ENCODE data around the gene KIF23. TPM values are rescaled to one million over a fixed set of nuclear protein-coding genes. Genes with fewer than 3 reads are reported as not detected.

Gene KIF23
- total RNA-seq, 1 experiment from 2014 or later: 135 TPM

GRCh38 chr15:69394556-69395282, 19.4 kb upstream of the KIF23 start:
- DNase-seq (ENCODE audit: low spot score): peak; percentile 68

GRCh38 chr15:69395460-69395859, 18.7 kb upstream of the KIF23 start:
- DNase-seq (ENCODE audit: low spot score): no peak

- no peak for DNase-seq (ENCODE audit: low spot score)
Measured at GRCh38 chr15:69395991-69396390, 18.2 kb upstream of the KIF23 start.

GRCh38 chr15:69398491-69398891, 15.7 kb upstream of the KIF23 start:
- no peak for DNase-seq (ENCODE audit: low spot score)

GRCh38 chr15:69400850-69401249, 13.3 kb upstream of the KIF23 start:
- no peak for DNase-seq (ENCODE audit: low spot score)

- DNase-seq (ENCODE audit: low spot score): no peak
Measured at GRCh38 chr15:69402816-69403215, 11.3 kb upstream of the KIF23 start.

GRCh38 chr15:69403594-69403993, 10.6 kb upstream of the KIF23 start:
- peak; percentile 77 for DNase-seq (ENCODE audit: low spot score)

DNA sequence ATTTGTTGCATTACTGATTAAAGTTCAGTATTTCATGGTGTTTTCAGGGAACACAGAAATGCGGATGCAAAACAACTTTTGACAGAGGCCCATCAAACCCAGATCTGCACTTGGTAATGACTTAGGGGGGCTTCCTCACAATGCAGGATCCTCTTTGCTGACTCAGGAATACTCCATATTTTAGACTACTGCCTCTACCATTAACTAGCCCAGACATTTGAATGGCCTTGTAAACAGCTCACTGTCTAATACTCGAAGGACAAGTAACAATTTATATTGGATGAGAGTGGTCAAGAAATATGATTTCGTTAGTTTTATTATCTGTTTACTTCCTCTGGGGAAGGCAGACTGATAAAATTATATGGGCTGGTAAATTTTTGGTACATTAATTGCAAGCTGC, 9.0 kb upstream of the KIF23 start:
- no peak for DNase-seq (ENCODE audit: low spot score)

DNA sequence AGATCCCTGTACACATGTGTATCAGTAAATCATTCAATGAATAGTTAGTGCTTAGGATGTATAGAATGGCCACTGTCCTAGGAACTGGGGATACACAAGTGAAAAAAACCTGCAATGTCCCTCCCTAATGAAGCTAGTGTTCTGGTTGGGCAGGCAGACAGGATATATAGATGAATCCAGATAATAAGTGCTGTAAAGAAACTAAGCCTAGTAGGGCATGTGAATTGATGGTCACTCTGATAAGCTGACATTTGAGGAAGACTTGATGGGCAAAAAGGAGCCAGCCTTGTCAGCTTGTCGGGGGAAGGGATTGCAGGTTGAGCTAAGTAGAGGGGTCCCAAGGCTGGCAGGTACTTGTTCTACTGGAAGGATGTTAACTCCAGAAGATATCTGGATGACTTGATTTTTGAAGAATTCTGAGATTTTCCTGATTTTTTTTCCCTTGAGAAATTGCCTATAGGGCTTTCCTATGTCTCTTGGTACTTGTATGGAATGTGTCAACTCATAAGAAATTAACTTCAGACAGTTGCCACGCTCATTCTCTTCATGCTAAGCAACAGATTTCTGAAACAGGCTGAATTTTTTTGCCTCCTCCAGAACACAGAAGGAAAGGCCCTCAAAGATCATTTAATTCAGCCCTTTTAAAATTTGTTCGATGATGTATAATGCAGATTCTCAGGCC, 6.3 kb upstream of the KIF23 start:
- no peak for DNase-seq (ENCODE audit: low spot score)

DNA sequence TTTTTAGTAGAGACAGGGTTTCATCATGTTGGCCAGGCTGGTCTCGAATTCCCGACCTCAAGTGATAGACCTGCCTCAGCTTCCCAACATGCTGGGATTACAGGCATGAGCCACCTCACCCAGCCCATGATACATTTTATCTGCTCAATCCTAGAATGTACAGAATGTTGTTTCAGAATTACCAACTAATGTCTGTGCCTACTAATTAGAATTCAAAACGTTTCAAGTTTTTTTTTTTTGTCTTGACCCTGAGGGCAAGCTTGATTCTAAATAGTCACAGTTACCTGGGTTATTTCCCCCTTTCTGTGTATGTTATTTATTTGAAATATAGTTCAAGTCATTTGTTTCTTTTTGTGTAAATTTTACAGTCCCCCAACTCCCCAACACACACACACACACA, 5.3 kb upstream of the KIF23 start:
- no peak for DNase-seq (ENCODE audit: low spot score)

GRCh38 chr15:69410248-69410874, 3.8 kb upstream of the KIF23 start:
- peak; percentile 75 for DNase-seq (ENCODE audit: low spot score)

DNA sequence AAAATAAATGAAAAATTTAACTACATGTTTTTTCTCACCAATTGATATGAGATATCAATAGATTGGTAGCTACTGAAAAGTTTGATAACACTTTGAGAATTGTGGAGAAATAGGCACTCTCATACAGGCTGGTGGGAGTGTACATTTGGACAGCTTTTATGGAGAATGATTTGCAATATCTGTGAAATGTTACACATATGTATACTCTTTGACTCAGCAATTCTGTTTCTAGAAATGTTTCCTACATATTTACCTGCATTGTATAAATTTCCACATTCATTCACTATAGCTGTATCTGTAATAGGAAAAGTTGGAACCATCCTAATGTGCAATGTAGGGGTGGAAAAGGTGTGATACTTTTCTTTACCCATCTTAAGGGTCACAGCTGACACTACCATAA, 1.9 kb upstream of the KIF23 start:
- no peak for DNase-seq (ENCODE audit: low spot score)

DNA sequence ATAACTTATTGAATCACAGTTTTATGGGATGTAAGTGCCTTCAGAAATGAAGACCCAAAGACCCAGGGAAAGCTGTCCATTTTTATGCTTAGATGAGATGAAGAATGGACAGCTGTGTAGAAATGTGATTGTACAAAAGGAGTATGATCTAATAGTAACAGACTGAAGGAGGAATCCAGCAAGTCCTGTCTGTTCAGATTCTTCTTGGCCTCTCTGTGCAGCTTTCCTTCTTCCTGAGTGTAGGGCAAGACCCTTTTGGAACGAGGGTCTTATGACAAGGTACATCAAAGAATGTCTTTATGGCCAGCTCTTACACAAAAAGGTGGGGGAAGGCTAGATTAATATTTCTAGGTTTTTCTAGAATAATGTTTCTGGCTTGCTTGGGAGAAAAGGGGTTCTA, 1.4 kb upstream of the KIF23 start:
- DNase-seq (ENCODE audit: low spot score): no peak

GRCh38 chr15:69414701-69415167, 585 bp downstream of the KIF23 start:
- DNase-seq (ENCODE audit: low spot score): peak; percentile 77

GRCh38 chr15:69415381-69415780, 1.2 kb downstream of the KIF23 start:
- no peak for DNase-seq (ENCODE audit: low spot score)

- DNase-seq (ENCODE audit: low spot score): no peak
Measured at GRCh38 chr15:69417581-69417980, 3.4 kb downstream of the KIF23 start.

DNA sequence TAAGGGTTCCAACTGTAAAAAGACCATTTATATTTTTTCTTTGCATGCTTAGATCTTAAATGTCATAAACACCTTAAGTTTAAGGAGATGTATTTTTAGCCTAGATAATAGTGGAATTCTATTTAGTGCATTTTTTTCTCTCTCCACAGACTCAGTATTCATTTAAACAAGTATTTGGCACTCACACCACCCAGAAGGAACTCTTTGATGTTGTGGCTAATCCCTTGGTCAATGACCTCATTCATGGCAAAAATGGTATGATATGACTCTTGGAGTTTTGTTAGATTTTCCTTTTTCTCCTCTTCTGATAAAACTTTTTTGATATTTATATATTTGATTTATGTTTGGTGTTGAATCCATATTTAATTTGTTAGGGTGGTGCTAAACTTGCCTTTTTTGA, 7.3 kb downstream of the KIF23 start:
- DNase-seq (ENCODE audit: low spot score): no peak

- no peak for DNase-seq (ENCODE audit: low spot score)
Measured at GRCh38 chr15:69422336-69422895, 8.3 kb downstream of the KIF23 start.

GRCh38 chr15:69424001-69424400, 9.9 kb downstream of the KIF23 start:
- DNase-seq (ENCODE audit: low spot score): no peak

- DNase-seq (ENCODE audit: low spot score): no peak
Measured at GRCh38 chr15:69424748-69425413, 10.7 kb downstream of the KIF23 start.

DNA sequence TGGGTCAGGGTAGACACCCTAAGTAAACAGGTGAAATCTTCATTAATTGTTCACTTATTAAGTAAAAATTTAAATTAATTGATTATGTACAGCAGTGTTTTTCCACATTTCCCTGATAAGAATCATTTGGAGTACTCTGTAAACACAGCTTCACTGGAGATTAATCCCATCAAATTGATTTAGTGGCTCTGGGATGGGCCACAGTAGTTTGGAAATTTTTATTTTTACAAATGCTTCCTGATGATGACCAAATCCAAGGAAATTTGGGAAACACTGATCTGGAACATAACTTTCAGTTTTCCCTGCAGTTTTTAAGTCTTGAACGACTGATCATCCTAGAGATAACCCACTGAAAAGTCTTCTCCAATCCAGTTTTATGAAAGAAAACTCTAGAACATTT, 19.7 kb downstream of the KIF23 start:
- DNase-seq (ENCODE audit: low spot score): no peak

DNA sequence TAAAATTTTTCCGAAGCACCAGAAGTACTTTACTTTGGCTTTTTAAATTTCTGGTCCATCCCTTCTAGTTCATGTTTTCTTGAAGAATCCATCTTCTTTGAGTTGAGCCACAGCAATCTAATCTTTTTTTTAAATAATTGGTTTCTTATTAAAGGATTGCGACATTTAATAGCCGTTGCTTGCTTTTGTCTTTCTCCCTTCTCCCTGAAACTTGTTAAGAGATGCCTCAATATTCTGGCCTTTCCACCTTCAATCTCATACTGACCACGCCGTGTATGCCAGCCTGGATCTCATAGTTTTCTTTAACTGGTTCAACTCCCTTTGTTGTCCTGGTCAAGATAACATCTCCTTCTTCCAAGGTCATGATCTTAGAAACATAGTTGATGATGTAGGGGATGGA, 20.1 kb downstream of the KIF23 start:
- no peak for DNase-seq (ENCODE audit: low spot score)

Measured in A172 (cell line).